Measurements from ENCODE around the gene TNFSF11. TPM values are rescaled to one million over a fixed set of nuclear protein-coding genes. Genes with fewer than 3 reads are reported as not detected.

The TNFSF11 gene
- total RNA-seq, 2 experiments from 2014 or later = not detected

- no peaks in the 10 kb centered on the region for H3K36me3 ChIP-seq (ENCODE audit: insufficient read depth, low read length)
- no peak overlapping the region for H3K27ac ChIP-seq (ENCODE audit: low read depth, low read length, poor library complexity, severe bottlenecking)
- ChIA-PET POLR2A (interaction anchor here (0.6 kb wide), 1 partner anchor 341 kb away, joined by 3 read pairs; no protein-coding TSS in a partner anchor), CTCF (ENCODE audit: unreplicated experiment) (interaction anchor here (0.6 kb wide), 1 partner anchor 552 kb away, joined by 3 read pairs; no protein-coding TSS in a partner anchor)
- H2AFZ ChIP-seq (ENCODE audit: low read length) = no peak overlapping the region
- H3K4me3 ChIP-seq (ENCODE audit: low read depth, low read length, poor library complexity, severe bottlenecking) = no peak overlapping the region
- no TSS peak for BruUV-seq (replicated peaks)
- no peaks in the 10 kb centered on the region for H3K79me2 ChIP-seq (ENCODE audit: insufficient read depth, low read depth, low read length)
- no peaks in the 10 kb centered on the region for H3K9me2 ChIP-seq (ENCODE audit: insufficient read depth, low read length)
- no peak for TF ChIP-seq CTCF (conservative IDR thresholded peaks at IDR 0.05; ENCODE audit: low read length)
- no peak for TF ChIP-seq EZH2phosphoT487 (IDR thresholded peaks at IDR 0.05; ENCODE audit: borderline replicate concordance, low read depth, low read length)
- H4K20me1 ChIP-seq (ENCODE audit: insufficient read depth, low read length) = no peaks in the 10 kb centered on the region
- no peaks in the 10 kb centered on the region for H3K4me1 ChIP-seq (ENCODE audit: insufficient read depth, low read length, poor library complexity, severe bottlenecking)
- intact Hi-C loops (cut with micrococcal nuclease; ENCODE audit: unreplicated experiment) = no loop called here
- no peak overlapping the region for H3K4me2 ChIP-seq (ENCODE audit: low read length)
- no peaks in the 10 kb centered on the region for H3K9me3 ChIP-seq (ENCODE audit: low read length)
- DNase-seq (ENCODE audit: low spot score) = no peak
Observed at GRCh38 chr13:42525035-42525504, 48.9 kb upstream of the TNFSF11 start.

- no TSS peak for BruUV-seq (replicated peaks)
- POLR2A ChIA-PET = interaction anchor here (0.6 kb wide), 1 partner anchor 561 kb away, joined by 3 read pairs; no protein-coding TSS in a partner anchor
- no peak overlapping the region for H3K4me2 ChIP-seq (ENCODE audit: low read length)
Observed at GRCh38 chr13:42526276-42526675, 47.7 kb upstream of the TNFSF11 start.

More at GRCh38 chr13:42526276-42526675, 47.7 kb upstream of the TNFSF11 start:
- no peaks in the 10 kb centered on the region for H3K9me2 ChIP-seq (ENCODE audit: insufficient read depth, low read length)
- H4K20me1 ChIP-seq (ENCODE audit: insufficient read depth, low read length) = no peaks in the 10 kb centered on the region
- H3K27ac ChIP-seq (ENCODE audit: low read depth, low read length, poor library complexity, severe bottlenecking) = no peak overlapping the region
- no peak for TF ChIP-seq EZH2phosphoT487 (IDR thresholded peaks at IDR 0.05; ENCODE audit: borderline replicate concordance, low read depth, low read length)
- no peak for TF ChIP-seq CTCF (conservative IDR thresholded peaks at IDR 0.05; ENCODE audit: low read length)
- DNase-seq (ENCODE audit: low spot score) = no peak
- no peaks in the 10 kb centered on the region for H3K4me1 ChIP-seq (ENCODE audit: insufficient read depth, low read length, poor library complexity, severe bottlenecking)
- H3K36me3 ChIP-seq (ENCODE audit: insufficient read depth, low read length) = no peaks in the 10 kb centered on the region
- H3K79me2 ChIP-seq (ENCODE audit: insufficient read depth, low read depth, low read length) = no peaks in the 10 kb centered on the region
- CTCF ChIA-PET (ENCODE audit: unreplicated experiment) = no interaction called here
- H3K9me3 ChIP-seq (ENCODE audit: low read length) = no peaks in the 10 kb centered on the region
- H3K4me3 ChIP-seq (ENCODE audit: low read depth, low read length, poor library complexity, severe bottlenecking) = no peak overlapping the region
- no peak overlapping the region for H2AFZ ChIP-seq (ENCODE audit: low read length)
- intact Hi-C loops (cut with micrococcal nuclease; ENCODE audit: unreplicated experiment) = no loop called here
